HepG2 (cell line): ENCODE results near the gene TTC23. TPM values are rescaled to one million over a fixed set of nuclear protein-coding genes. Genes with fewer than 3 reads are reported as not detected.

Experiments
- AKAP8 ChIP-seq: sonication (generic); formaldehyde crosslinking; IDR thresholded peaks from 2 replicates; pipeline ENCODE4 v1.5.1; 2020; ENCODE audit warnings: mild to moderate bottlenecking, missing genetic modification reagents
- DNMT1 ChIP-seq: sonication (generic); formaldehyde crosslinking; IDR thresholded peaks from 2 replicates; pipeline ENCODE4 v1.5.1; 2020; ENCODE audit warnings: mild to moderate bottlenecking, missing genetic modification reagents
- MAZ ChIP-seq, 2 experiments: sonication (generic) in 1 of 2; formaldehyde crosslinking in 1 of 2; IDR thresholded peaks; 2 replicates each; pipeline versions ENCODE4 v1.5.0 to v1.6.1; 2012 to 2020; ENCODE audit warnings: low read depth in 2 of 2, mild to moderate bottlenecking in 2 of 2, borderline replicate concordance in 1 of 2, improper control_type of control experiment in 1 of 2, low read length in 1 of 2, missing genetic modification reagents in 1 of 2, moderate library complexity in 1 of 2
- NRL ChIP-seq: sonication (generic); formaldehyde crosslinking; IDR thresholded peaks from 2 replicates; pipeline ENCODE4 v1.5.0; 2020; ENCODE audit warnings: missing genetic modification reagents, mild to moderate bottlenecking, moderate library complexity, borderline replicate concordance
- POLR2AphosphoS2 ChIP-seq: IDR thresholded peaks from 2 replicates; pipeline ENCODE4 v1.6.1; 2011; ENCODE audit warnings: low read depth, low read length, improper control_type of control experiment
- RELA ChIP-seq: sonication (generic); formaldehyde crosslinking; IDR thresholded peaks from 2 replicates; pipeline ENCODE4 v1.4.0; 2020; ENCODE audit warnings: missing genetic modification reagents
- RFX3 ChIP-seq: IDR thresholded peaks from 2 replicates; pipeline ENCODE4 v1.6.1; 2016; ENCODE audit warnings: missing biosample characterization, missing genetic modification reagents
- SMARCC2 ChIP-seq: fragments of 450-650 bp; IDR thresholded peaks from 2 replicates; pipeline ENCODE4 v1.6.1; 2017; ENCODE audit warnings: antibody characterized with exemption, mild to moderate bottlenecking
- SUZ12 ChIP-seq: fragments of 150-350 bp; IDR thresholded peaks from 2 replicates; pipeline ENCODE4 v1.6.1; 2014; ENCODE audit warnings: low read depth, low read length
- TAF15 ChIP-seq: fragments of 200-400 bp; formaldehyde crosslinking; IDR thresholded peaks from one replicate; pipeline ENCODE4 v1.6.1; 2018; ENCODE audit warnings: mild to moderate bottlenecking, low read depth, low read length; ENCODE audit not compliant: poor library complexity, severe bottlenecking
- TOE1 ChIP-seq: sonication (generic); formaldehyde crosslinking; IDR thresholded peaks from 2 replicates; pipeline ENCODE4 v1.4.0; 2020; ENCODE audit warnings: mild to moderate bottlenecking, missing genetic modification reagents
- ZNF12 ChIP-seq: sonication (generic); formaldehyde crosslinking; IDR thresholded peaks from 2 replicates; pipeline ENCODE4 v1.5.0; 2020; ENCODE audit warnings: missing genetic modification reagents
- ZNF253 ChIP-seq: sonication (generic); formaldehyde crosslinking; IDR thresholded peaks from 2 replicates; pipeline ENCODE4 v1.8.0; 2022; ENCODE audit warnings: mild to moderate bottlenecking, missing genetic modification reagents, borderline replicate concordance
- ZNF33A ChIP-seq: sonication (generic); formaldehyde crosslinking; IDR thresholded peaks from 2 replicates; pipeline ENCODE4 v1.5.1; 2020; ENCODE audit warnings: missing genetic modification reagents, mild to moderate bottlenecking, moderate library complexity, borderline replicate concordance
- ZNF547 ChIP-seq: sonication (generic); formaldehyde crosslinking; IDR thresholded peaks from 2 replicates; pipeline ENCODE4 v1.5.1; 2020; ENCODE audit warnings: mild to moderate bottlenecking, missing genetic modification reagents
- ZNF879 ChIP-seq: sonication (generic); formaldehyde crosslinking; IDR thresholded peaks from 2 replicates; pipeline ENCODE4 v1.8.1; 2023; ENCODE audit warnings: missing genetic modification reagents
- polyA plus RNA-seq, 8 experiments: library from polyadenylated mRNA; depleted of rRNA in 3 of 8; stranded (reverse) in 7 of 8; unstranded in 1 of 8; fragments of >200 nt; fragmentation: Illumina TruSeq in 4 of 8; extraction: Trizol in 4 of 8; gene quantifications; 2 replicates each; pipeline versions ENCODE4 v1.2.1 to v1.2.3, GENCODE V29; 2011 to 2016; ENCODE audit warnings: low read depth in 4 of 8, missing spikeins in 1 of 8, mixed read lengths in 1 of 8; ENCODE audit not compliant: insufficient read depth in 1 of 8
- total RNA-seq, 5 experiments: library from RNA; depleted of rRNA; stranded (reverse); fragments of >200 nt; fragmentation: Illumina TruSeq; extraction: Trizol; gene quantifications; 2 replicates each; pipeline ENCODE4 v1.2.3, GENCODE V29; 2016; ENCODE audit warnings: low read depth in 1 of 5
- TF ChIP-seq, protein P1 (sequence below): sonication (generic); formaldehyde crosslinking; IDR thresholded peaks from 2 replicates; pipeline ENCODE4 v1.4.0; 2020; ENCODE audit warnings: missing genetic modification reagents
- TF ChIP-seq, protein P2 (sequence below): sonication (generic); formaldehyde crosslinking; IDR thresholded peaks from 2 replicates; pipeline ENCODE4 v1.8.0; 2022; ENCODE audit warnings: missing genetic modification reagents, mild to moderate bottlenecking, borderline replicate concordance
- TF ChIP-seq, protein P3 (sequence below): sonication (generic); formaldehyde crosslinking; IDR thresholded peaks from 2 replicates; pipeline ENCODE4 v1.4.0; 2020; ENCODE audit warnings: missing genetic modification reagents

TTC23 gene
- total and polyA plus RNA-seq, 2 of the 13 experiments (the other 11 are each of a cell fraction or from before 2014, with no cell fraction given): 1.6 to 11.7 TPM

DNA sequence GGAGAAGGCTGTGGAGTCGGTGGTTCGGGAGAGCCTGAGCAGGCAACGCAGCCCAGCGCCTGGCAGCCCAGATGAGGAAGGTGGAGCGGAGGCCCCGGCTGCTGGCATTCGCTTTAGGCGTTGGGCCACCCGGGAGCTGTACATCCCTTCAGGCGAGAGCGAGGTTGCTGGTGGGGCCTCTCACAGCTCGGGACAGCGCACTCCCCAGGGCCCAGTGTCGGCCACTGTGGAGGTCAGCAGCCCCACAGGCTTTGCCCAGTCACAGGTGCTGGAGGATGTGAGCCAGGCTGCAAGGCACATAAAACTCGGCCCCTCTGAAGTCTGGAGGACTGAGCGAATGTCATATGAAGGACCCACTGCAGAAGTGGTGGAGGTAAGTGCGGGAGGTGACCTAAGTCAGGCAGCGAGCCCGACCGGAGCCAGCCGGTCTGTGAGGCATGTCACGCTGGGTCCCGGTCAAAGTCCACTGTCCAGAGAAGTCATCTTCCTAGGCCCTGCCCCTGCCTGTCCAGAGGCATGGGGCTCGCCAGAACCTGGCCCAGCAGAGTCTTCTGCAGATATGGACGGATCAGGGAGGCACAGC, 117.8 kb downstream of the TTC23 start (continued):
- TF ChIP-seq, protein P1, sequence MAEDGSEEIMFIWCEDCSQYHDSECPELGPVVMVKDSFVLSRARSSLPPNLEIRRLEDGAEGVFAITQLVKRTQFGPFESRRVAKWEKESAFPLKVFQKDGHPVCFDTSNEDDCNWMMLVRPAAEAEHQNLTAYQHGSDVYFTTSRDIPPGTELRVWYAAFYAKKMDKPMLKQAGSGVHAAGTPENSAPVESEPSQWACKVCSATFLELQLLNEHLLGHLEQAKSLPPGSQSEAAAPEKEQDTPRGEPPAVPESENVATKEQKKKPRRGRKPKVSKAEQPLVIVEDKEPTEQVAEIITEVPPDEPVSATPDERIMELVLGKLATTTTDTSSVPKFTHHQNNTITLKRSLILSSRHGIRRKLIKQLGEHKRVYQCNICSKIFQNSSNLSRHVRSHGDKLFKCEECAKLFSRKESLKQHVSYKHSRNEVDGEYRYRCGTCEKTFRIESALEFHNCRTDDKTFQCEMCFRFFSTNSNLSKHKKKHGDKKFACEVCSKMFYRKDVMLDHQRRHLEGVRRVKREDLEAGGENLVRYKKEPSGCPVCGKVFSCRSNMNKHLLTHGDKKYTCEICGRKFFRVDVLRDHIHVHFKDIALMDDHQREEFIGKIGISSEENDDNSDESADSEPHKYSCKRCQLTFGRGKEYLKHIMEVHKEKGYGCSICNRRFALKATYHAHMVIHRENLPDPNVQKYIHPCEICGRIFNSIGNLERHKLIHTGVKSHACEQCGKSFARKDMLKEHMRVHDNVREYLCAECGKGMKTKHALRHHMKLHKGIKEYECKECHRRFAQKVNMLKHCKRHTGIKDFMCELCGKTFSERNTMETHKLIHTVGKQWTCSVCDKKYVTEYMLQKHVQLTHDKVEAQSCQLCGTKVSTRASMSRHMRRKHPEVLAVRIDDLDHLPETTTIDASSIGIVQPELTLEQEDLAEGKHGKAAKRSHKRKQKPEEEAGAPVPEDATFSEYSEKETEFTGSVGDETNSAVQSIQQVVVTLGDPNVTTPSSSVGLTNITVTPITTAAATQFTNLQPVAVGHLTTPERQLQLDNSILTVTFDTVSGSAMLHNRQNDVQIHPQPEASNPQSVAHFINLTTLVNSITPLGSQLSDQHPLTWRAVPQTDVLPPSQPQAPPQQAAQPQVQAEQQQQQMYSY (CRISPR knock-in tag): no peak
- TF ChIP-seq DNMT1: no peak
- TF ChIP-seq POLR2AphosphoS2: no peak
- TF ChIP-seq ZNF12 (CRISPR knock-in tag): no peak
- TF ChIP-seq SMARCC2: no peak
- TF ChIP-seq ZNF547: no peak
- TF ChIP-seq, protein P2, sequence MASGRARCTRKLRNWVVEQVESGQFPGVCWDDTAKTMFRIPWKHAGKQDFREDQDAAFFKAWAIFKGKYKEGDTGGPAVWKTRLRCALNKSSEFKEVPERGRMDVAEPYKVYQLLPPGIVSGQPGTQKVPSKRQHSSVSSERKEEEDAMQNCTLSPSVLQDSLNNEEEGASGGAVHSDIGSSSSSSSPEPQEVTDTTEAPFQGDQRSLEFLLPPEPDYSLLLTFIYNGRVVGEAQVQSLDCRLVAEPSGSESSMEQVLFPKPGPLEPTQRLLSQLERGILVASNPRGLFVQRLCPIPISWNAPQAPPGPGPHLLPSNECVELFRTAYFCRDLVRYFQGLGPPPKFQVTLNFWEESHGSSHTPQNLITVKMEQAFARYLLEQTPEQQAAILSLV (CRISPR knock-in tag): 0 out of 2 replicates have a peak, but pooled peaks have one; percentile 52
- TF ChIP-seq RELA (CRISPR knock-in tag): no peak
- TF ChIP-seq SUZ12: no peak
- TF ChIP-seq RFX3 (CRISPR knock-in tag): no peak
- 0 out of 2 replicates have a peak, but pooled peaks have one; percentile 25 for TF ChIP-seq NRL (CRISPR knock-in tag)
- TF ChIP-seq TOE1 (CRISPR knock-in tag): no peak
- no peak for TF ChIP-seq AKAP8
- TF ChIP-seq ZNF253 (CRISPR knock-in tag): no peak
- TF ChIP-seq, protein P3, sequence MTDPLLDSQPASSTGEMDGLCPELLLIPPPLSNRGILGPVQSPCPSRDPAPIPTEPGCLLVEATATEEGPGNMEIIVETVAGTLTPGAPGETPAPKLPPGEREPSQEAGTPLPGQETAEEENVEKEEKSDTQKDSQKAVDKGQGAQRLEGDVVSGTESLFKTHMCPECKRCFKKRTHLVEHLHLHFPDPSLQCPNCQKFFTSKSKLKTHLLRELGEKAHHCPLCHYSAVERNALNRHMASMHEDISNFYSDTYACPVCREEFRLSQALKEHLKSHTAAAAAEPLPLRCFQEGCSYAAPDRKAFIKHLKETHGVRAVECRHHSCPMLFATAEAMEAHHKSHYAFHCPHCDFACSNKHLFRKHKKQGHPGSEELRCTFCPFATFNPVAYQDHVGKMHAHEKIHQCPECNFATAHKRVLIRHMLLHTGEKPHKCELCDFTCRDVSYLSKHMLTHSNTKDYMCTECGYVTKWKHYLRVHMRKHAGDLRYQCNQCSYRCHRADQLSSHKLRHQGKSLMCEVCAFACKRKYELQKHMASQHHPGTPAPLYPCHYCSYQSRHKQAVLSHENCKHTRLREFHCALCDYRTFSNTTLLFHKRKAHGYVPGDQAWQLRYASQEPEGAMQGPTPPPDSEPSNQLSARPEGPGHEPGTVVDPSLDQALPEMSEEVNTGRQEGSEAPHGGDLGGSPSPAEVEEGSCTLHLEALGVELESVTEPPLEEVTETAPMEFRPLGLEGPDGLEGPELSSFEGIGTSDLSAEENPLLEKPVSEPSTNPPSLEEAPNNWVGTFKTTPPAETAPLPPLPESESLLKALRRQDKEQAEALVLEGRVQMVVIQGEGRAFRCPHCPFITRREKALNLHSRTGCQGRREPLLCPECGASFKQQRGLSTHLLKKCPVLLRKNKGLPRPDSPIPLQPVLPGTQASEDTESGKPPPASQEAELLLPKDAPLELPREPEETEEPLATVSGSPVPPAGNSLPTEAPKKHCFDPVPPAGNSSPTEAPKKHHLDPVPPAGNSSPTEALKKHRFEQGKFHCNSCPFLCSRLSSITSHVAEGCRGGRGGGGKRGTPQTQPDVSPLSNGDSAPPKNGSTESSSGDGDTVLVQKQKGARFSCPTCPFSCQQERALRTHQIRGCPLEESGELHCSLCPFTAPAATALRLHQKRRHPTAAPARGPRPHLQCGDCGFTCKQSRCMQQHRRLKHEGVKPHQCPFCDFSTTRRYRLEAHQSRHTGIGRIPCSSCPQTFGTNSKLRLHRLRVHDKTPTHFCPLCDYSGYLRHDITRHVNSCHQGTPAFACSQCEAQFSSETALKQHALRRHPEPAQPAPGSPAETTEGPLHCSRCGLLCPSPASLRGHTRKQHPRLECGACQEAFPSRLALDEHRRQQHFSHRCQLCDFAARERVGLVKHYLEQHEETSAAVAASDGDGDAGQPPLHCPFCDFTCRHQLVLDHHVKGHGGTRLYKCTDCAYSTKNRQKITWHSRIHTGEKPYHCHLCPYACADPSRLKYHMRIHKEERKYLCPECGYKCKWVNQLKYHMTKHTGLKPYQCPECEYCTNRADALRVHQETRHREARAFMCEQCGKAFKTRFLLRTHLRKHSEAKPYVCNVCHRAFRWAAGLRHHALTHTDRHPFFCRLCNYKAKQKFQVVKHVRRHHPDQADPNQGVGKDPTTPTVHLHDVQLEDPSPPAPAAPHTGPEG (CRISPR knock-in tag): peak; percentile 85
- no peak for TF ChIP-seq TAF15
- TF ChIP-seq MAZ (IDR thresholded peaks at IDR 0.05; ENCODE audit: borderline replicate concordance, low read depth, low read length): no peak
- 0 out of 2 replicates have a peak, but pooled peaks have one; percentile 37 for TF ChIP-seq MAZ (CRISPR knock-in tag; IDR thresholded peaks at IDR 0.05; ENCODE audit: low read depth)
- no peak for TF ChIP-seq ZNF879 (CRISPR knock-in tag)
- no peak for TF ChIP-seq ZNF33A (CRISPR knock-in tag)
